Pancreas (tissue), 10 donors: ENCODE results near the gene CD4. TPM values are rescaled to one million over a fixed set of nuclear protein-coding genes. Genes with fewer than 3 reads are reported as not detected.

Source experiments
- ATAC-seq, 4 donors: fragments of 200-7000 bp; cut with Tn5 transposase; one replicate each; pipeline versions ENCODE4 v1.8.0 to v1.9.1; 2020; ENCODE audit warnings: mild to moderate bottlenecking in 4 of 4, moderate library complexity in 4 of 4
- DNase-seq, 6 donors: peaks; one replicate each; pipeline ENCODE4 v3.0.0-alpha.2; 2020
- FAIRE-seq: peaks from 2 replicates; lab custom pipeline; 2012; peaks lifted over from hg19 to GRCh38; lab: Jason Lieb, UNC
- H3K27ac ChIP-seq, 4 donors: fragments of 200-600 bp; sonication (generic); 1 replicate in 3 of 4; 2 replicates in 1 of 4; pipeline versions ENCODE4 v1.5.0 to v1.8.0; 2020
- H3K27me3 ChIP-seq, 4 donors: fragments of 200-600 bp; one replicate each; pipeline ENCODE4 v1.8.0; 2021
- H3K36me3 ChIP-seq, 3 donors: fragments of 200-600 bp; sonication (generic) in 1 of 3; one replicate each; pipeline versions ENCODE4 v1.5.0 to v1.8.0; 2020 to 2021
- H3K4me1 ChIP-seq, 3 donors: fragments of 200-600 bp; one replicate each; pipeline ENCODE4 v1.8.0; 2021
- H3K4me3 ChIP-seq, 4 donors: fragments of 200-600 bp; sonication (generic) in 2 of 4; one replicate each; pipeline versions ENCODE4 v1.5.0 to v1.8.0; 2020 to 2021
- H3K9me3 ChIP-seq, 4 donors: fragments of 200-600 bp; one replicate each; pipeline ENCODE4 v1.8.0; 2021
- CTCF ChIP-seq, 4 donors: fragments of 200-600 bp; sonication (generic) in 3 of 4; IDR thresholded peaks; one replicate each; pipeline versions ENCODE4 v1.5.0 to v1.8.0; 2021; ENCODE audit warnings: antibody characterized with exemption in 4 of 4
- WGBS, 2 donors: extraction: QIAGEN DNeasy Blood & Tissue Kit; methylation state at CpG; one replicate each; pipeline ENCODE4 v1.1.7; 2013; 5-methylcytosine and 5-hydroxymethylcytosine counted together
- intact Hi-C, 3 donors: fragments of 100-400 bp; cut with DNase I; formaldehyde crosslinking; loops; one replicate each; pipeline versions ENCODE4 v1.11.1 to v1.14.2; 2022
- polyA plus RNA-seq, 2 donors: library from polyadenylated mRNA; stranded (reverse); fragments of 200-250 nt; gene quantifications; one replicate each; pipeline ENCODE4 v1.2.3, GENCODE V29; 2013
- total RNA-seq, 6 donors: library from RNA; stranded (reverse); fragmentation: NEBNext Ultra II Directional in 4 of 6; extraction: Animal tissue kit (Norgen Biotek cat#: 25700) in 4 of 6; gene quantifications; one replicate each; pipeline versions ENCODE4 v1.2.1 to v1.2.4, GENCODE V29; 2021 to 2023
- donor health status: healthy with polysubstance abuse.
- donor health status: DM: no; HTN: no; CAD: no; lungs with moderate emphysema.
- donor health status: DM: no; HTN: no; CAD: no.
- donor health status: control.
- donor health status: control.
- donor health status: Bipolar disorder and iron deficiency.
- donor health status: DM: yes; HTN: yes; CAD: no.
- donor health status: DM: no; HTN: no; CAD: no.
- donor health status: DM: no; HTN: no; CAD: no.
- donor health status: DM: yes; HTN: yes; CAD: no.

Gene CD4
- total and polyA plus RNA-seq, 8 donors, result 1.2 to 19.9 (median 2.1) TPM

GRCh38 chr12:6790496-6791150, 1.3 kb downstream of the CD4 start:
- H3K4me3 ChIP-seq, result no peak overlapping the region

GRCh38 chr12:6791931-6792520, 2.7 kb downstream of the CD4 start:
- no peak overlapping the region for H3K4me3 ChIP-seq
- intact Hi-C loops, result no loop called here

More at GRCh38 chr12:6790496-6791150, 1.3 kb downstream of the CD4 start:
- no peak for FAIRE-seq
- no peaks in the 10 kb centered on the region for H3K9me3 ChIP-seq
- no peaks in the 10 kb centered on the region for H3K27me3 ChIP-seq
- H3K4me1 ChIP-seq, result no peaks in the 10 kb centered on the region
- H3K36me3 ChIP-seq, result no peaks in the 10 kb centered on the region
- intact Hi-C loops, result no loop called here
- DNase-seq, result no peak
- H3K27ac ChIP-seq, result no peak overlapping the region
- no peak for ATAC-seq
- TF ChIP-seq CTCF (IDR thresholded peaks at IDR 0.05), result no peak
- 68 to 80% methylated on average over 12 of the region's 12 CpGs for WGBS, 2 donors

GRCh38 chr12:6792522-6793201, 3.3 kb downstream of the CD4 start:
- no peaks in the 10 kb centered on the region for H3K36me3 ChIP-seq
- H3K4me3 ChIP-seq, result no peak overlapping the region
- no peak for FAIRE-seq
- H3K27me3 ChIP-seq, result no peaks in the 10 kb centered on the region
- no peaks in the 10 kb centered on the region for H3K9me3 ChIP-seq
- WGBS, 2 donors, result 38 to 44% methylated on average over 12 of the region's 12 CpGs
- DNase-seq, result peak in 2 of 6 donors; percentile 30 to 50
- ATAC-seq, result peak in 3 of 4 donors; percentile 35 to 81 (median 69)
- peak overlapping the region in 1 of 4 donors; percentile 36 for H3K27ac ChIP-seq
- H3K4me1 ChIP-seq, result no peaks in the 10 kb centered on the region
- intact Hi-C loops, result no loop called here
- no peak for TF ChIP-seq CTCF (IDR thresholded peaks at IDR 0.05)

More at GRCh38 chr12:6791931-6792520, 2.7 kb downstream of the CD4 start:
- H3K27me3 ChIP-seq, result no peaks in the 10 kb centered on the region
- DNase-seq (peak in 1 of 6 donors; percentile 31), FAIRE-seq (no peak), ATAC-seq (peak in 1 of 4 donors; percentile 23)
- TF ChIP-seq CTCF (IDR thresholded peaks at IDR 0.05), result no peak
- H3K27ac ChIP-seq, result peak overlapping the region in 1 of 4 donors; percentile 36
- H3K36me3 ChIP-seq, result no peaks in the 10 kb centered on the region
- no peaks in the 10 kb centered on the region for H3K4me1 ChIP-seq
- 77 to 78% methylated on average over 13 of the region's 13 CpGs for WGBS, 2 donors
- no peaks in the 10 kb centered on the region for H3K9me3 ChIP-seq

- TF ChIP-seq CTCF (IDR thresholded peaks at IDR 0.05), result no peak
- Histone ChIP-seq H3K27ac (no peak overlapping the region), H3K4me3 (no peak overlapping the region), H3K9me3 (no peaks in the 10 kb centered on the region), H3K27me3 (no peaks in the 10 kb centered on the region), H3K4me1 (no peaks in the 10 kb centered on the region), H3K36me3 (no peaks in the 10 kb centered on the region)
- 42 to 49% methylated on average over 2 of the region's 2 CpGs for WGBS, 2 donors
- intact Hi-C loops, result no loop called here
- DNase-seq (no peak), FAIRE-seq (no peak), ATAC-seq (no peak)
Observed at GRCh38 chr12:6795088-6795487, 5.8 kb downstream of the CD4 start.
